ENCODE data around the gene MUC4. TPM values are rescaled to one million over a fixed set of nuclear protein-coding genes. Genes with fewer than 3 reads are reported as not detected.
A peak's percentile ranks its signal among the peaks of the same experiment; 100 is the strongest.

Gene MUC4
- total RNA-seq, 1 experiment from 2014 or later, result not detected

- Histone ChIP-seq H3K27me3 (ENCODE audit: low read length) (no peaks in the 10 kb centered on the region), H3K4me3 (ENCODE audit: low read length) (no peak overlapping the region), H3K9me2 (replicated peaks; ENCODE audit: insufficient read depth, low read length) (no peaks in the 10 kb centered on the region), H2AFZ (ENCODE audit: low read length) (no peak overlapping the region), H3K79me2 (ENCODE audit: low read length) (no peaks in the 10 kb centered on the region), H4K20me1 (ENCODE audit: insufficient read depth, low read depth, low read length) (no peaks in the 10 kb centered on the region), H3K9ac (ENCODE audit: low read length) (no peak overlapping the region), H3K4me2 (ENCODE audit: low read depth, low read length, poor library complexity, severe bottlenecking) (no peak overlapping the region), H3K36me3 (ENCODE audit: insufficient read depth, low read length) (no peaks in the 10 kb centered on the region), H3K4me1 (ENCODE audit: low read length) (no peaks in the 10 kb centered on the region), H3K27ac (ENCODE audit: low read length) (no peak overlapping the region), H3K9me3 (ENCODE audit: low read length) (no peaks in the 10 kb centered on the region)
- DNase-seq, result no peak
Measured at GRCh38 chr3:195766671-195767070, 45.1 kb downstream of the MUC4 start.

DNA sequence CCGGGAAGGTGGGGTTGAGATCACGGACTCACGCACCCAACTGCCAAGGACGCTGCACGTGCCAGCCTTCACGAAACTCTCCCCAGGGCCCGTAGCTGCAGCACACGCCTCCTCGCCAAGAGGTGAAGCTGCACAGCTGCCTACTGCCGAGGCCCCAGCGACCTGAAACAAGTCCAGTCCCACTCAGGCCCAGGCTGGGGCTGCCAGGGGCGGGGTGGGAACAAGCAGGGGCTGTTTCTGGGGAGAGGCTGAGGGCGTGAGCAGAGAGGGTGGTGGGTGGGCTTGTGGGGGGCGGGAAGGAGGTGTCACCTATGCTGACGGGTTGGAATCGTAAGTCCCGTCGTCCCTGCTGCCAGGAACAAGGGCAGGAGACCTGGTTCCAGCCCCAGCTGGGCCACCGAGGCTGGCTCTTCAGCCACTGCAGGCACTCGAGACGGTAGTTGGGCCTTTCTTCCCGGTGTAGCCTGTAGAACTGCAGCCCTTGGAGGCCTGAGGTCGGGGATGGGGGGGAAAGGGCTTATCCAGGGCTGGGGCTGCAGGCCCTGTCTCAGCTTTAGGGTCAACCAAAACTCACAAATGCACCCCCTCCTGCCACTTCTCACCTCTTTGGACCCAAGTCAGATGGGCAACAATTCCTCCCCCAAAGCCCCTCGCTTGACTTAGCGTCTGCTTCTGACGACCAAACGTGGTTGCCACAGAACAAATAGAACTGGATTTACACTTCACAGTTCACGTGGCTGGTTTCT, 46.6 kb downstream of the MUC4 start:
- no peaks in the 10 kb centered on the region for H3K79me2 ChIP-seq (ENCODE audit: low read length)
- H2AFZ ChIP-seq (ENCODE audit: low read length), result no peak overlapping the region
- H3K4me2 ChIP-seq (ENCODE audit: low read depth, low read length, poor library complexity, severe bottlenecking), result no peak overlapping the region
- no peak overlapping the region for H3K9ac ChIP-seq (ENCODE audit: low read length)
- peak; percentile 22 for DNase-seq
- no peak overlapping the region for H3K27ac ChIP-seq (ENCODE audit: low read length)
- H3K4me3 ChIP-seq (ENCODE audit: low read length), result no peak overlapping the region
- H3K4me1 ChIP-seq (ENCODE audit: low read length), result no peaks in the 10 kb centered on the region
- no peaks in the 10 kb centered on the region for H3K9me3 ChIP-seq (ENCODE audit: low read length)
- H3K27me3 ChIP-seq (ENCODE audit: low read length), result no peaks in the 10 kb centered on the region
- no peaks in the 10 kb centered on the region for H4K20me1 ChIP-seq (ENCODE audit: insufficient read depth, low read depth, low read length)
- H3K9me2 ChIP-seq (replicated peaks; ENCODE audit: insufficient read depth, low read length), result no peaks in the 10 kb centered on the region
- no peaks in the 10 kb centered on the region for H3K36me3 ChIP-seq (ENCODE audit: insufficient read depth, low read length)

GRCh38 chr3:195763843-195764825, 47.6 kb downstream of the MUC4 start:
- no peaks in the 10 kb centered on the region for H3K79me2 ChIP-seq (ENCODE audit: low read length)
- no peak overlapping the region for H3K9ac ChIP-seq (ENCODE audit: low read length)
- H3K9me3 ChIP-seq (ENCODE audit: low read length), result no peaks in the 10 kb centered on the region
- no peak overlapping the region for H3K4me3 ChIP-seq (ENCODE audit: low read length)
- H3K27ac ChIP-seq (ENCODE audit: low read length), result no peak overlapping the region
- H3K4me2 ChIP-seq (ENCODE audit: low read depth, low read length, poor library complexity, severe bottlenecking), result no peak overlapping the region
- H3K4me1 ChIP-seq (ENCODE audit: low read length), result no peaks in the 10 kb centered on the region
- H3K9me2 ChIP-seq (replicated peaks; ENCODE audit: insufficient read depth, low read length), result no peaks in the 10 kb centered on the region
- H3K27me3 ChIP-seq (ENCODE audit: low read length), result no peaks in the 10 kb centered on the region
- H4K20me1 ChIP-seq (ENCODE audit: insufficient read depth, low read depth, low read length), result no peaks in the 10 kb centered on the region
- H3K36me3 ChIP-seq (ENCODE audit: insufficient read depth, low read length), result no peaks in the 10 kb centered on the region
- peak; percentile 23 for DNase-seq
- no peak overlapping the region for H2AFZ ChIP-seq (ENCODE audit: low read length)

- H3K79me2 ChIP-seq (ENCODE audit: low read length), result no peaks in the 10 kb centered on the region
- no peak overlapping the region for H3K9ac ChIP-seq (ENCODE audit: low read length)
- H3K27ac ChIP-seq (ENCODE audit: low read length), result no peak overlapping the region
- H3K27me3 ChIP-seq (ENCODE audit: low read length), result no peaks in the 10 kb centered on the region
- no peak overlapping the region for H3K4me2 ChIP-seq (ENCODE audit: low read depth, low read length, poor library complexity, severe bottlenecking)
- peak; percentile 21 for DNase-seq
- no peaks in the 10 kb centered on the region for H3K9me2 ChIP-seq (replicated peaks; ENCODE audit: insufficient read depth, low read length)
- no peaks in the 10 kb centered on the region for H3K4me1 ChIP-seq (ENCODE audit: low read length)
- H3K9me3 ChIP-seq (ENCODE audit: low read length), result no peaks in the 10 kb centered on the region
- H3K4me3 ChIP-seq (ENCODE audit: low read length), result no peak overlapping the region
- H3K36me3 ChIP-seq (ENCODE audit: insufficient read depth, low read length), result no peaks in the 10 kb centered on the region
- no peaks in the 10 kb centered on the region for H4K20me1 ChIP-seq (ENCODE audit: insufficient read depth, low read depth, low read length)
- H2AFZ ChIP-seq (ENCODE audit: low read length), result no peak overlapping the region
Measured at GRCh38 chr3:195763076-195763830, 48.5 kb downstream of the MUC4 start.

- Histone ChIP-seq H3K4me2 (ENCODE audit: low read depth, low read length, poor library complexity, severe bottlenecking) (no peak overlapping the region), H3K27me3 (ENCODE audit: low read length) (no peaks in the 10 kb centered on the region), H3K9ac (ENCODE audit: low read length) (no peak overlapping the region), H3K79me2 (ENCODE audit: low read length) (no peaks in the 10 kb centered on the region), H3K36me3 (ENCODE audit: insufficient read depth, low read length) (no peaks in the 10 kb centered on the region), H3K9me3 (ENCODE audit: low read length) (no peaks in the 10 kb centered on the region), H3K27ac (ENCODE audit: low read length) (no peak overlapping the region), H3K4me1 (ENCODE audit: low read length) (no peaks in the 10 kb centered on the region), H2AFZ (ENCODE audit: low read length) (no peak overlapping the region), H3K4me3 (ENCODE audit: low read length) (no peak overlapping the region), H4K20me1 (ENCODE audit: insufficient read depth, low read depth, low read length) (no peaks in the 10 kb centered on the region), H3K9me2 (replicated peaks; ENCODE audit: insufficient read depth, low read length) (no peaks in the 10 kb centered on the region)
- DNase-seq, result no peak
Measured at GRCh38 chr3:195762611-195763010, 49.1 kb downstream of the MUC4 start.

DNA sequence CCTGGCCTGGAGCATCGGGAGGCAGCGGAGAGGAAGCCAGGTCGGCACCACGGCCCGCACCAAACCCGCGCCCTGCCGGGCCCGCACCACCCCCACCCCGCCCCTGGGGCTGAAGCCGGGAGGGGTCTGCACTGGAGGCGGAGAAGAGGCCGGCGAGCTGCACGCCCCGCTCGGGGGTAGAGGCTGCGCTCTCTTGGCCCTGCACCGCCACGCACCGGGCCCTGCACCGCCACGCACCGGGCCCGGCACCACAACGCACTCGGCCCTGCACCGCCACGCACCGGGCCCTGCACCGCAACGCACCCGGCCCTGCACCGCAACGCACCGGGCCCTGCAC, 49.5 kb downstream of the MUC4 start:
- no peaks in the 10 kb centered on the region for H3K4me1 ChIP-seq (ENCODE audit: low read length)
- H3K27me3 ChIP-seq (ENCODE audit: low read length), result no peaks in the 10 kb centered on the region
- no peak for DNase-seq
- H3K9me3 ChIP-seq (ENCODE audit: low read length), result no peaks in the 10 kb centered on the region
- H3K9me2 ChIP-seq (replicated peaks; ENCODE audit: insufficient read depth, low read length), result no peaks in the 10 kb centered on the region
- no peak overlapping the region for H3K4me2 ChIP-seq (ENCODE audit: low read depth, low read length, poor library complexity, severe bottlenecking)
- no peak overlapping the region for H2AFZ ChIP-seq (ENCODE audit: low read length)
- H3K36me3 ChIP-seq (ENCODE audit: insufficient read depth, low read length), result no peaks in the 10 kb centered on the region
- no peak overlapping the region for H3K9ac ChIP-seq (ENCODE audit: low read length)
- no peak overlapping the region for H3K4me3 ChIP-seq (ENCODE audit: low read length)
- no peak overlapping the region for H3K27ac ChIP-seq (ENCODE audit: low read length)
- H4K20me1 ChIP-seq (ENCODE audit: insufficient read depth, low read depth, low read length), result no peaks in the 10 kb centered on the region
- H3K79me2 ChIP-seq (ENCODE audit: low read length), result no peaks in the 10 kb centered on the region

DNA sequence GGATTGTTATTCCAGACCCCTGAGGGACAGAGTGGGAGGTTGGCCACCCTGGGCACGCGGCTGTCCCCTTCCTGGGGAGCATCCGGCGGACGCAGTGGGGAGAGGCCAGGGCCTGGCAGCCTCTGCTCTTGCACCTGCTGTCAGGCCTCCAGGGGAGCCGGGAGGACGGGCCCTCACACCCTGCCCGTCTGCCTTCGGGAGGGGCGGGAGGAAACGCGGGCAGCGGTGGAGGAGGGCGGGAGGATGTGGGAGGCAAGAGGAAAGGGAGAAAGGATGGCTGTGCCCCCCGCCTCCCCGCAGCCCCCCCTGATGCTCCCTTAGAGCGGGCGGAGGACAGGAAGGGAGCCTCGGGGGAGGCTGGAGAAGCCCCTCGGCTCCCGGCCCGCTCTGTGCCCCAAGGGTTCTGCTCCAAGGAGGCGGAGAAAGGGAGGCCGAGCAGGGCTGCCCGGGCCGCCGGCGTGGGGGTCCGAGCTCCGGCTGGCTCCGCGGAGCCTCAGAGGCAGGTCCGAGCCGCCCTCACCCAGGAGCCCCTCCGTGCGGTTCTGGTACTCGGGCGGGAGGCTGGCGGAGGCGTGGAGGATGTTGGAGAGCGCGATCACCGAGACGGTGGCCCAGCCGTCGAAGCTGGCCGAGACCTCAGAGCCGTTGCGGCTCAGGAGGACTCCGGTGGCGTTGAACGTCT, 50.0 kb downstream of the MUC4 start:
- no peak overlapping the region for H3K27ac ChIP-seq (ENCODE audit: low read length)
- no peaks in the 10 kb centered on the region for H3K9me2 ChIP-seq (replicated peaks; ENCODE audit: insufficient read depth, low read length)
- H3K79me2 ChIP-seq (ENCODE audit: low read length), result no peaks in the 10 kb centered on the region
- no peak overlapping the region for H3K9ac ChIP-seq (ENCODE audit: low read length)
- H3K4me2 ChIP-seq (ENCODE audit: low read depth, low read length, poor library complexity, severe bottlenecking), result no peak overlapping the region
- H4K20me1 ChIP-seq (ENCODE audit: insufficient read depth, low read depth, low read length), result no peaks in the 10 kb centered on the region
- no peak overlapping the region for H2AFZ ChIP-seq (ENCODE audit: low read length)
- no peak for DNase-seq
- H3K36me3 ChIP-seq (ENCODE audit: insufficient read depth, low read length), result no peaks in the 10 kb centered on the region
- no peak overlapping the region for H3K4me3 ChIP-seq (ENCODE audit: low read length)
- H3K4me1 ChIP-seq (ENCODE audit: low read length), result no peaks in the 10 kb centered on the region
- H3K9me3 ChIP-seq (ENCODE audit: low read length), result no peaks in the 10 kb centered on the region
- no peaks in the 10 kb centered on the region for H3K27me3 ChIP-seq (ENCODE audit: low read length)

Measured in Karpas-422 (cell line).